ENCODE data around the gene PPP1CC. TPM values are rescaled to one million over a fixed set of nuclear protein-coding genes. Genes with fewer than 3 reads are reported as not detected.

The PPP1CC gene
- total RNA-seq, 2 experiments from 2014 or later, result 146 to 264 TPM

- TF ChIP-seq, protein P1, sequence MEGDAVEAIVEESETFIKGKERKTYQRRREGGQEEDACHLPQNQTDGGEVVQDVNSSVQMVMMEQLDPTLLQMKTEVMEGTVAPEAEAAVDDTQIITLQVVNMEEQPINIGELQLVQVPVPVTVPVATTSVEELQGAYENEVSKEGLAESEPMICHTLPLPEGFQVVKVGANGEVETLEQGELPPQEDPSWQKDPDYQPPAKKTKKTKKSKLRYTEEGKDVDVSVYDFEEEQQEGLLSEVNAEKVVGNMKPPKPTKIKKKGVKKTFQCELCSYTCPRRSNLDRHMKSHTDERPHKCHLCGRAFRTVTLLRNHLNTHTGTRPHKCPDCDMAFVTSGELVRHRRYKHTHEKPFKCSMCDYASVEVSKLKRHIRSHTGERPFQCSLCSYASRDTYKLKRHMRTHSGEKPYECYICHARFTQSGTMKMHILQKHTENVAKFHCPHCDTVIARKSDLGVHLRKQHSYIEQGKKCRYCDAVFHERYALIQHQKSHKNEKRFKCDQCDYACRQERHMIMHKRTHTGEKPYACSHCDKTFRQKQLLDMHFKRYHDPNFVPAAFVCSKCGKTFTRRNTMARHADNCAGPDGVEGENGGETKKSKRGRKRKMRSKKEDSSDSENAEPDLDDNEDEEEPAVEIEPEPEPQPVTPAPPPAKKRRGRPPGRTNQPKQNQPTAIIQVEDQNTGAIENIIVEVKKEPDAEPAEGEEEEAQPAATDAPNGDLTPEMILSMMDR (conservative IDR thresholded peaks at IDR 0.05; ENCODE audit: low read length), result no peak
- TF ChIP-seq EZH2phosphoT487 (IDR thresholded peaks at IDR 0.05; ENCODE audit: borderline replicate concordance, low read depth, low read length), result no peak
- Histone ChIP-seq H2AFZ (ENCODE audit: low read length) (no peak overlapping the region), H3K4me3 (ENCODE audit: low read depth, low read length, poor library complexity, severe bottlenecking) (no peak overlapping the region), H3K4me2 (ENCODE audit: low read length) (no peak overlapping the region), H3K36me3 (ENCODE audit: insufficient read depth, low read length) (no peaks in the 10 kb centered on the region), H3K9me2 (ENCODE audit: insufficient read depth, low read length) (no peaks in the 10 kb centered on the region), H3K27ac (ENCODE audit: low read depth, low read length, poor library complexity, severe bottlenecking) (no peak overlapping the region), H3K79me2 (ENCODE audit: insufficient read depth, low read depth, low read length) (no peaks in the 10 kb centered on the region), H3K4me1 (ENCODE audit: insufficient read depth, low read length, poor library complexity, severe bottlenecking) (peaks cover 56% of the 10 kb centered on the region), H3K9me3 (ENCODE audit: low read length) (no peaks in the 10 kb centered on the region), H4K20me1 (ENCODE audit: insufficient read depth, low read length) (no peaks in the 10 kb centered on the region)
- intact Hi-C loops (cut with micrococcal nuclease; ENCODE audit: unreplicated experiment), result no loop called here
- POLR2A ChIA-PET, result interaction anchor here (0.6 to 1.1 kb wide), 3 partner anchors 81 to 149 kb away, joined by 3 to 4 read pairs (median 3); partner anchors contain the start of gene TCTN1
- DNase-seq (ENCODE audit: low spot score), result no peak
- CTCF ChIA-PET (ENCODE audit: unreplicated experiment), result no interaction called here
- BruUV-seq (replicated peaks), result no TSS peak
These were observed 48.3 kb downstream of the PPP1CC start for GRCh38 chr12:110694330-110694901.

- no peaks in the 10 kb centered on the region for H3K9me3 ChIP-seq (ENCODE audit: low read length)
- no peak overlapping the region for H3K4me3 ChIP-seq (ENCODE audit: low read depth, low read length, poor library complexity, severe bottlenecking)
- no peaks in the 10 kb centered on the region for H3K36me3 ChIP-seq (ENCODE audit: insufficient read depth, low read length)
- H2AFZ ChIP-seq (ENCODE audit: low read length), result no peak overlapping the region
- intact Hi-C loops (cut with micrococcal nuclease; ENCODE audit: unreplicated experiment), result no loop called here
- ChIA-PET CTCF (ENCODE audit: unreplicated experiment) (no interaction called here), POLR2A (interaction anchor here (0.6 to 1.2 kb wide), 6 partner anchors 16 to 381 kb away, joined by 3 to 4 read pairs (median 3); partner anchors contain the start of gene TCTN1)
- no TSS peak for BruUV-seq (replicated peaks)
- H3K4me1 ChIP-seq (ENCODE audit: insufficient read depth, low read length, poor library complexity, severe bottlenecking), result peaks cover 62% of the 10 kb centered on the region
- no peak overlapping the region for H3K27ac ChIP-seq (ENCODE audit: low read depth, low read length, poor library complexity, severe bottlenecking)
- no peaks in the 10 kb centered on the region for H4K20me1 ChIP-seq (ENCODE audit: insufficient read depth, low read length)
- no peak for TF ChIP-seq EZH2phosphoT487 (IDR thresholded peaks at IDR 0.05; ENCODE audit: borderline replicate concordance, low read depth, low read length)
- TF ChIP-seq, protein P1 (conservative IDR thresholded peaks at IDR 0.05; ENCODE audit: low read length), result no peak
- no peak for DNase-seq (ENCODE audit: low spot score)
- H3K79me2 ChIP-seq (ENCODE audit: insufficient read depth, low read depth, low read length), result no peaks in the 10 kb centered on the region
- no peaks in the 10 kb centered on the region for H3K9me2 ChIP-seq (ENCODE audit: insufficient read depth, low read length)
- H3K4me2 ChIP-seq (ENCODE audit: low read length), result no peak overlapping the region
These were observed 49.0 kb downstream of the PPP1CC start for GRCh38 chr12:110693731-110694130.

- peak overlapping the region; percentile 72; the same call in 1 of the 2 replicates for H2AFZ ChIP-seq (ENCODE audit: low read length)
- peak overlapping the region; percentile 8 for H3K27ac ChIP-seq (ENCODE audit: low read depth, low read length, poor library complexity, severe bottlenecking)
- H3K4me3 ChIP-seq (ENCODE audit: low read depth, low read length, poor library complexity, severe bottlenecking), result no peak overlapping the region
- H3K79me2 ChIP-seq (ENCODE audit: insufficient read depth, low read depth, low read length), result no peaks in the 10 kb centered on the region
- CTCF ChIA-PET (ENCODE audit: unreplicated experiment), result no interaction called here
- no peak for TF ChIP-seq EZH2phosphoT487 (IDR thresholded peaks at IDR 0.05; ENCODE audit: borderline replicate concordance, low read depth, low read length)
- TF ChIP-seq, protein P1 (conservative IDR thresholded peaks at IDR 0.05; ENCODE audit: low read length), result no peak
- no peaks in the 10 kb centered on the region for H4K20me1 ChIP-seq (ENCODE audit: insufficient read depth, low read length)
- H3K9me3 ChIP-seq (ENCODE audit: low read length), result no peaks in the 10 kb centered on the region
- peaks cover 71% of the 10 kb centered on the region for H3K4me1 ChIP-seq (ENCODE audit: insufficient read depth, low read length, poor library complexity, severe bottlenecking)
- DNase-seq (ENCODE audit: low spot score), result no peak
- H3K9me2 ChIP-seq (ENCODE audit: insufficient read depth, low read length), result no peaks in the 10 kb centered on the region
- BruUV-seq (replicated peaks), result no TSS peak
- intact Hi-C loops (cut with micrococcal nuclease; ENCODE audit: unreplicated experiment), result no loop called here
- POLR2A ChIA-PET, result interaction anchor here (0.6 to 1.3 kb wide), 4 partner anchors 11 to 63 kb away, joined by 3 to 5 read pairs (median 4); no protein-coding TSS in a partner anchor
- H3K36me3 ChIP-seq (ENCODE audit: insufficient read depth, low read length), result no peaks in the 10 kb centered on the region
- peak overlapping the region; percentile 64; the same call in 1 of the 2 replicates for H3K4me2 ChIP-seq (ENCODE audit: low read length)
These were observed 52.6 kb downstream of the PPP1CC start for GRCh38 chr12:110690127-110690430.

All from OCI-LY7 (cell line).